OCI-LY3 (cell line): ENCODE results near the gene PTCD1.

ENCODE experiments used
- H2AFZ ChIP-seq: fragments of 200-600, 300-600 bp; shearing (Covaris generic); 2 replicates; pipeline ENCODE4 v1.6.0; 2014; ENCODE audit warnings: antibody characterized with exemption, low read depth, low read length
- H3K27ac ChIP-seq: fragments of 200-600, 300-600 bp; sonication (generic); 2 replicates; pipeline ENCODE4 v1.5.1; 2014; ENCODE audit warnings: mild to moderate bottlenecking, low read length, moderate library complexity, mixed read lengths
- H3K27me3 ChIP-seq: fragments of 200-600, 300-600 bp; sonication (generic); 2 replicates; pipeline ENCODE4 v1.6.1; 2014; ENCODE audit warnings: low read depth, low read length, mixed read lengths
- H3K36me3 ChIP-seq: fragments of 200-600, 300-600 bp; sonication (generic); replicated peaks from 2 replicates; pipeline ENCODE3; 2014; ENCODE audit warnings: low read depth, low read length, mixed read lengths
- H3K4me1 ChIP-seq: fragments of 300-600, 200-600 bp; sonication (generic); 2 replicates; pipeline ENCODE4 v1.6.1; 2014; ENCODE audit warnings: low read length, mixed read lengths
- H3K4me2 ChIP-seq: fragments of 200-600, 300-600 bp; sonication (generic); 2 replicates; pipeline ENCODE4 v1.6.1; 2014; ENCODE audit warnings: low read length, mixed read lengths
- H3K4me3 ChIP-seq: fragments of 300-600, 200-600 bp; sonication (generic); 2 replicates; pipeline ENCODE4 v1.5.1; 2014; ENCODE audit warnings: antibody characterized with exemption, mild to moderate bottlenecking, low read length, moderate library complexity
- H3K79me2 ChIP-seq: fragments of 300-600, 200-600 bp; shearing (Covaris generic); 2 replicates; pipeline ENCODE4 v1.6.1; 2014; ENCODE audit warnings: mild to moderate bottlenecking, low read length, mixed read lengths
- H3K9ac ChIP-seq: fragments of 300-600, 200-600 bp; shearing (Covaris generic); 2 replicates; pipeline ENCODE4 v1.6.0; 2014; ENCODE audit warnings: mild to moderate bottlenecking, low read length, moderate library complexity
- H3K9me3 ChIP-seq: fragments of 200-600, 300-600 bp; shearing (Covaris generic); 2 replicates; pipeline ENCODE4 v1.6.1; 2014; ENCODE audit warnings: low read length, mixed read lengths; ENCODE audit not compliant: insufficient read depth
- H4K20me1 ChIP-seq: fragments of 200-600, 300-600 bp; sonication (generic); 2 replicates; pipeline ENCODE4 v1.6.1; 2016; ENCODE audit warnings: low read length, mixed read lengths; ENCODE audit not compliant: insufficient read depth
- EZH2phosphoT487 ChIP-seq: fragments of 200-600 bp; shearing (Covaris generic); IDR thresholded peaks from 2 replicates; pipeline ENCODE4 v1.6.1; 2018; ENCODE audit warnings: antibody characterized with exemption, mixed run types, low read depth
- TF ChIP-seq, protein P1 (sequence below): fragments of 200-600, 300-600 bp; sonication (generic); IDR thresholded peaks from 2 replicates; pipeline ENCODE4 v1.5.1; 2014; ENCODE audit warnings: antibody characterized with exemption, low read length, low read depth

PTCD1 gene

DNA sequence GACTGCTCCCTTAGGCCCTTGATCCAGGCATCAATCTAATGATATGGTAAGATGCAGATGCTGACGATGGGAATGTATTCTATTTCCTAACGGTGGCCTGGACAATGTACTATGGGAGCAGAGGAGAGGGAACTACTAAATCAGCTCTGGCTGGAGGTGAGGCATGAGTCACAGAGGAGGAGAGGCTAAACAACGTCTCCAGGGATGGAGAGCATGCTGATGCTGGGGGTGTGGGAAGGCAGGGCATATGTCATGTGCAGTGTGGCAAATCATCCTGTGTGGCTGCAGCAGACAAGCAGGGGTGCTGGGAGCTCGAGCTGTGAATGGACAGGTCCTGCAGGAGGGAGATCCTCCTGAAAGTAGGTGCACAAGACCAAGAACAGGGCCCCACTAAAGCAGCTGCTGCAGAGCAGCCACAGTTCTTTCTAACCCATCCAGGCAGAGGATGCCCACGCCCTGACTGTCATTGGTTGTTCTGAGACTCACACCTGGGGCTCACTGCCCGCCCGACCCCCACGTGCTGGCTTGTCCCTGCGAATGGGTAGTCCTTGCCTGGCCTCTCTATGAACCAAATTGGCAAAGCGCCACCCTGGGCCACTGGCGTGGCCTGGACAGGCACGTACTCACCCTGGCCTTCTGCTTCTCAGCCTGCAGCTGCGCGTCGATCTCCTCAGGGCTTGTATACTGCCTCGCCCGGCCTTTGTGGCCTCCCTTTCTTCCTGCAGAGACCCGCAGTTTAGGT, 34.2 kb downstream of the PTCD1 start:
- Histone ChIP-seq H3K79me2 (peaks cover 65% of the 10 kb centered on the region), H4K20me1 (peaks cover 26% of the 10 kb centered on the region), H3K9ac (no peak overlapping the region), H3K27ac (no peak overlapping the region), H3K9me3 (no peaks in the 10 kb centered on the region), H3K36me3 (peaks cover 38% of the 10 kb centered on the region), H3K4me3 (no peak overlapping the region), H3K27me3 (no peaks in the 10 kb centered on the region), H3K4me1 (peaks cover 12% of the 10 kb centered on the region), H2AFZ (no peak overlapping the region), H3K4me2 (no peak overlapping the region)
- no peak for TF ChIP-seq EZH2phosphoT487
- TF ChIP-seq, protein P1, sequence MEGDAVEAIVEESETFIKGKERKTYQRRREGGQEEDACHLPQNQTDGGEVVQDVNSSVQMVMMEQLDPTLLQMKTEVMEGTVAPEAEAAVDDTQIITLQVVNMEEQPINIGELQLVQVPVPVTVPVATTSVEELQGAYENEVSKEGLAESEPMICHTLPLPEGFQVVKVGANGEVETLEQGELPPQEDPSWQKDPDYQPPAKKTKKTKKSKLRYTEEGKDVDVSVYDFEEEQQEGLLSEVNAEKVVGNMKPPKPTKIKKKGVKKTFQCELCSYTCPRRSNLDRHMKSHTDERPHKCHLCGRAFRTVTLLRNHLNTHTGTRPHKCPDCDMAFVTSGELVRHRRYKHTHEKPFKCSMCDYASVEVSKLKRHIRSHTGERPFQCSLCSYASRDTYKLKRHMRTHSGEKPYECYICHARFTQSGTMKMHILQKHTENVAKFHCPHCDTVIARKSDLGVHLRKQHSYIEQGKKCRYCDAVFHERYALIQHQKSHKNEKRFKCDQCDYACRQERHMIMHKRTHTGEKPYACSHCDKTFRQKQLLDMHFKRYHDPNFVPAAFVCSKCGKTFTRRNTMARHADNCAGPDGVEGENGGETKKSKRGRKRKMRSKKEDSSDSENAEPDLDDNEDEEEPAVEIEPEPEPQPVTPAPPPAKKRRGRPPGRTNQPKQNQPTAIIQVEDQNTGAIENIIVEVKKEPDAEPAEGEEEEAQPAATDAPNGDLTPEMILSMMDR = no peak

DNA sequence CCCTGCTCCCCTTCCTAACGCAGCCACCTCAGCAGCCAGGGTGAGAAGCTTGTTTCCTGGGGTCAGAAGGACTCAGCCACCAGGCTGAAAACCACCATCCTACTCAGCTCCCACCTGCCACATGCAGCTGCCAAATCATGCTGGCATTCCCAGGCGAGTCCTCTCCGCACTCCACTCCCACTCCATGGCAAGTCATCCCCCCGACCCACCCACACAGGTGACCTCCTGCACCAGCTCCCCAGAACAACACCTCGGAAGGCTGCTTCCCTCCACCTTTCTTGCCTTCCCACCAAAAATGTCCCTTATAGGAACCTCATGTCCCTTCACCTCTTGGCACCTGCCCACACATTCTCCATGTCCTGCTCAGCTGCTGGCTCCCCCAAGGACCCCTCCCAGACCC, 34.8 kb downstream of the PTCD1 start:
- Histone ChIP-seq H3K4me3 (no peak overlapping the region), H3K79me2 (peaks cover 58% of the 10 kb centered on the region), H3K27ac (no peak overlapping the region), H4K20me1 (peaks cover 27% of the 10 kb centered on the region), H3K27me3 (no peaks in the 10 kb centered on the region), H3K9me3 (no peaks in the 10 kb centered on the region), H3K9ac (no peak overlapping the region), H2AFZ (no peak overlapping the region), H3K4me2 (no peak overlapping the region), H3K36me3 (peaks cover 44% of the 10 kb centered on the region), H3K4me1 (peaks cover 12% of the 10 kb centered on the region)
- TF ChIP-seq, protein P1 = no peak

DNA sequence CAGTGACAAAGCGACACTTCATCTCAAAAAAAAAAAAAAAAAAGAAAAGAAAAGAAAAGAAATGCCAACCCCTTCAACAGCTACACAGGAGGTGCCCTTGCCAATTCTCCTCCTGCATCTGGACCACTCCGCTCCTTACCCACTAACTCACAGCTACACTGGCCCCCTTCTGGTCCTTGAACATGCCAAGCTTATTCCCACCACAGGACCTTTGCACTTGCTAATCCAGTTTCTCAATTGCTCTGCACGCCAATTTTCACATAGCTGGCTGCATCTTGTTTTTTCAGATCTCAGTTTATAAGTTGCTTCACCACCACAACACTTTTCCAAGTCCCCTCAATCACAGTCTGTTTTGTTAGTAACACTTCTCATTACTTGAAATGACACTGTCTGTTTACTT, 35.7 kb downstream of the PTCD1 start:
- Histone ChIP-seq H3K4me3 (no peak overlapping the region), H3K4me2 (no peak overlapping the region), H3K36me3 (peaks cover 52% of the 10 kb centered on the region), H3K9me3 (no peaks in the 10 kb centered on the region), H3K27me3 (no peaks in the 10 kb centered on the region), H3K27ac (no peak overlapping the region), H3K9ac (no peak overlapping the region), H3K4me1 (peaks cover 12% of the 10 kb centered on the region), H3K79me2 (peaks cover 49% of the 10 kb centered on the region), H2AFZ (no peak overlapping the region), H4K20me1 (peaks cover 27% of the 10 kb centered on the region)
- no peak for TF ChIP-seq EZH2phosphoT487
- TF ChIP-seq, protein P1 = no peak

DNA sequence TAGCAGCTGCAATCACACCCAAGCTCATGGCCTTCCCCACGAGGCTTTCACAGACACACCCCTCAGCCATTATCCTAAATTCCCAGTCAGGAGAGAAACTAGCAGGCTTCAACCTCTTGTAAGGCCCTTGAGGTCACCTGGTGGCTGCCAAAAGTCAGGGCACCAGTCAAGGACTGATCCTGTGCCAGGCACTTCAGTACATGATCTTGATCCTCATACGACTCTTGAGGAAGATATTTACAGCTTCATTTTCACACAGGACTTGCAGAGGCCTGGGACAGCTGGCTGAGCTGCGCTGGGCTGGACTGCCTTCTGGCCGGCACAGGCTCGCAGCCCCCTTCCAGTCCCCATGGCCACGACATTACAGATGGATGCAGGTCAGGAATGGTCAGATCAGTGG, 39.0 kb downstream of the PTCD1 start:
- no peak overlapping the region for H3K27ac ChIP-seq

More for the DNA sequence above, 39.0 kb downstream of the PTCD1 start:
- no peak overlapping the region for H2AFZ ChIP-seq
- TF ChIP-seq EZH2phosphoT487 = no peak
- TF ChIP-seq, protein P1 = no peak
- H3K9me3 ChIP-seq = no peaks in the 10 kb centered on the region
- H3K27me3 ChIP-seq = no peaks in the 10 kb centered on the region
- no peaks in the 10 kb centered on the region for H3K4me1 ChIP-seq
- H3K4me3 ChIP-seq = no peak overlapping the region
- H3K36me3 ChIP-seq = peaks cover 69% of the 10 kb centered on the region
- no peak overlapping the region for H3K4me2 ChIP-seq
- H4K20me1 ChIP-seq = peaks cover 11% of the 10 kb centered on the region
- H3K79me2 ChIP-seq = peaks cover 16% of the 10 kb centered on the region
- no peak overlapping the region for H3K9ac ChIP-seq
